ENCODE results near the gene ZNF580.

The ZNF580 gene

DNA sequence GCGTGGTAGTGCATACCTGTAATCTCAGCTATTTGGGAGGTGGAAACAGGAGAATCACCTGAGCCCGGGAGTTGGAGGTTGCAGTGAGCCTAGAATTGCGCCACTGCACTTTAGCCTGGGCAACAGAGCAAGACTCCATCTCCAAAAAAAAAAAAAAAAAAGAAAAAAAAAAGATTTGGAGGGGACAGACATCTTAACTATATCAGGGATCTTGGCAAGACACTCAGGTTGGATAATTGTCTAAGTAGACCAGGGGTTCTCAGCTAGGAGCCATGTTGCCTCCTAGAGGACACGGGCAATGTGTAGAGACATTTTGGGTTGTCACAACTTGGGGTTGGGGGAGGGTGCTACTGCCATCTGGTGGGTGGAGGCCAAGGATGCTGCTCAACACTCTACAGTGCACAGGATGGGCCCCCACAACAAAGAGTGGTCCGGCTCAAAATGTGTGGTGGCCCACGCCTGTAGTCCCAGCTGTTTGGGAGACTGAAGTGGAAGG lies 1.9 kb upstream of the ZNF580 start:
- DNase-seq: peak; percentile 77
- Histone ChIP-seq H3K36me3 (peaks cover 4% of the 10 kb centered on the region; the same call in 1 of the 2 replicates), H3K9me3 (ENCODE audit: severe bottlenecking) (no peaks in the 10 kb centered on the region), H3K27me3 (ENCODE audit: insufficient read depth, low read depth, severe bottlenecking) (no peaks in the 10 kb centered on the region), H3K27ac (peak overlapping the region; percentile 16; the same call in 1 of the 2 replicates), H3K4me3 (ENCODE audit: low read depth, low read length) (no peak overlapping the region)
- TF ChIP-seq, protein P1, sequence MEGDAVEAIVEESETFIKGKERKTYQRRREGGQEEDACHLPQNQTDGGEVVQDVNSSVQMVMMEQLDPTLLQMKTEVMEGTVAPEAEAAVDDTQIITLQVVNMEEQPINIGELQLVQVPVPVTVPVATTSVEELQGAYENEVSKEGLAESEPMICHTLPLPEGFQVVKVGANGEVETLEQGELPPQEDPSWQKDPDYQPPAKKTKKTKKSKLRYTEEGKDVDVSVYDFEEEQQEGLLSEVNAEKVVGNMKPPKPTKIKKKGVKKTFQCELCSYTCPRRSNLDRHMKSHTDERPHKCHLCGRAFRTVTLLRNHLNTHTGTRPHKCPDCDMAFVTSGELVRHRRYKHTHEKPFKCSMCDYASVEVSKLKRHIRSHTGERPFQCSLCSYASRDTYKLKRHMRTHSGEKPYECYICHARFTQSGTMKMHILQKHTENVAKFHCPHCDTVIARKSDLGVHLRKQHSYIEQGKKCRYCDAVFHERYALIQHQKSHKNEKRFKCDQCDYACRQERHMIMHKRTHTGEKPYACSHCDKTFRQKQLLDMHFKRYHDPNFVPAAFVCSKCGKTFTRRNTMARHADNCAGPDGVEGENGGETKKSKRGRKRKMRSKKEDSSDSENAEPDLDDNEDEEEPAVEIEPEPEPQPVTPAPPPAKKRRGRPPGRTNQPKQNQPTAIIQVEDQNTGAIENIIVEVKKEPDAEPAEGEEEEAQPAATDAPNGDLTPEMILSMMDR (IDR thresholded peaks at IDR 0.05; ENCODE audit: low read depth, low read length): peak; percentile 76

DNA sequence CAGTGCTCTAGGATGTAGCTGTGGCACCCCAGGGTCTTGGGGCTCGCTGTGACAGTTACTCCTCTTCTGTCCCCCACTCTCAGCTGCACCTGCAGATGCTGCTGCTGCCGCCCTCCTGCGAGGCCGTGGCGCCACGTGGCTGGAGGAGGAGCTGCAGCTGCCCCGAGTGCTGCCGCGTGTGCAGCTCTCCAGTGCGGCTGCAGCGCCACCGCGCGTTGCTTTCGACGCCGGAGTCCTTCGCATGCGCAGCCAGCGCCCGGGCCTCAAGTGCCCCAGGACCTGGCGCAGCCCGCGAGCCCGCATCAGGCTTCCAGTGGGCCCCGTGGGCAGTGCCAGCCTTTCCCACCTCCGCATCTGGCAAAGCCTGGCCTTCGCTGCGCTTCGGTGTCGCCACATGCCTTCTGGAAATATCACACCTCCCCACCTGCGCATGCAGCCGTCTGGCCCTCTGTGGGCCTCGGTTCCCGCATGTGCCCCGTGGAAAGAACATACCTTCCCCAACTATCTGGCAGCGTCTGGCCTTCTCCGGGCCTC lies 692 bp upstream of the ZNF580 start:
- Histone ChIP-seq H3K27ac (peak overlapping the region; percentile 92), H3K27me3 (ENCODE audit: insufficient read depth, low read depth, severe bottlenecking) (no peaks in the 10 kb centered on the region), H3K4me3 (ENCODE audit: low read depth, low read length) (peak overlapping the region; percentile 87), H3K36me3 (peaks cover 12% of the 10 kb centered on the region), H3K9me3 (ENCODE audit: severe bottlenecking) (no peaks in the 10 kb centered on the region)
- DNase-seq: no peak
- TF ChIP-seq, protein P1 (IDR thresholded peaks at IDR 0.05; ENCODE audit: low read depth, low read length): 0 out of 2 replicates have a peak, but pooled peaks have one; percentile 3

DNA sequence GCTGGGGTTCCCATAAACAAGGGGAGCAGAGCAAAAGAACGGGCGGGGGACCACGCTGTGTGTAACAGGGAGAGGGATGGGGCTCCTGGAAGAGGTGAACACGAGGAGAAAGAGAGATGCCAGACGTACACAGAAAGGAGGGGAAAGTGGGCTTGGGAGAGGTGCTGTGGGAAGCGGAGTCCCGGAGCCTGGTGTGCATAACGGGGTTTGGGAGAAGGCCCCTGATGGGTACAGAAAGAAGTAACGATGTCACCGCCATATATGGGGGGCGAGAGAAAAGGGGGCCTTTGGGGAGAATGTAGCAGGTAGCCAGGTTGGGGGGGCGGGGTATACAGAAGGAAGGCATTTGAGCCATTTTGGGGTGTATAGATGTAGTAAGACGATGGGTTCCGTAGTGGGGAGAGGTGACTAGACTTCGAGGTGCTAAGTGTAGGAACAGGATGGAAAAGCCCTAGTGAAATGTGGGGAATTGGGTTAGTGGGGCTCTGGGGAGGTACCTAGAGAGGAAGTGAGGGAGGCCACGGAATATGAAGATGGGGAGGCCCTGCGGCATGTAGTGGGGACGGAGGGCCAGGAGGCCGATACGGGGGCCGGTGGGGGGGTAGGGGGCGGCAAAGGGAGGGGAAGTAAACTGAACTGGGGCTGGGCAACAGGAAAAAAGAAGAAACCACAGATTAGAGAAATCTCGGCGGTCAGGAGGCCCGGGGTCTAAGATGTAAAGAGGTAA lies 787 bp downstream of the ZNF580 start:
- TF ChIP-seq, protein P1 (IDR thresholded peaks at IDR 0.05; ENCODE audit: low read depth, low read length): no peak
- H3K27ac ChIP-seq: peak overlapping the region; percentile 92
- peak overlapping the region; percentile 87 for H3K4me3 ChIP-seq (ENCODE audit: low read depth, low read length)
- H3K9me3 ChIP-seq (ENCODE audit: severe bottlenecking): no peaks in the 10 kb centered on the region
- DNase-seq: no peak
- peaks cover 19% of the 10 kb centered on the region for H3K36me3 ChIP-seq
- no peaks in the 10 kb centered on the region for H3K27me3 ChIP-seq (ENCODE audit: insufficient read depth, low read depth, severe bottlenecking)

DNA sequence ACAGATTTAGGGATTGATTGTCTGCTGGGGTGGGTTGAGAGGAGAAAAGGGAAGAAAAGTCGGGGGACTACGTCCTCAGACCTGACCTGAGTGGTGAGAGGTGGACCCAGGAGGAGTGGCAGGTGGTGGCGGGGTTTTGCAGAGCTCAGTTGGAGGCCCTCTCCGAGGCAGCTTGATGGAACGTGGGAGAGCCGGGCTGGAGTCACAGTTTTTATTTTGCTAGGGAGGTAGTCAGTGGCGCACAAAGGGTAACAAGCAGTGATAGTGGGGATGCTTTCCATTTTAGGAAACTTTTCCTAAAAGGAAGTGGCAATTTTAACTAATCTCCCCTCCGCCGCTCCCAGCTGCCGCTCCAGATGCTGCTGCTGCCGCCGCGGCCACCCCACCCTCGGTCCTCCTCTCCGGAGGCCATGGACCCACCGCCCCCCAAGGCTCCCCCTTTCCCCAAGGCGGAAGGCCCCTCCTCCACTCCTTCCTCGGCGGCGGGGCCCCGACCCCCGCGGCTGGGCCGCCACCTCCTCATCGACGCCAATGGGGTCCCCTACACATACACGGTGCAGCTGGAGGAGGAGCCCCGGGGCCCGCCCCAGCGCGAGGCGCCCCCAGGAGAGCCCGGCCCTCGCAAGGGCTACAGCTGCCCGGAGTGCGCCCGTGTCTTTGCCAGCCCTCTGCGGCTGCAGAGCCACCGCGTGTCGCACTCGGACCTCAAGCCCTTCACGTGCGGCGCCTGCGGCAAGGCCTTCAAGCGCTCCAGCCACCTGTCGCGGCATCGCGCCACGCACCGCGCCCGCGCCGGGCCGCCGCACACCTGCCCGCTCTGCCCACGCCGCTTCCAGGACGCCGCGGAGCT lies 1.6 kb downstream of the ZNF580 start:
- Histone ChIP-seq H3K27ac (no peak overlapping the region), H3K4me3 (ENCODE audit: low read depth, low read length) (peak overlapping the region; percentile 87), H3K9me3 (ENCODE audit: severe bottlenecking) (no peaks in the 10 kb centered on the region), H3K36me3 (peaks cover 21% of the 10 kb centered on the region), H3K27me3 (ENCODE audit: insufficient read depth, low read depth, severe bottlenecking) (no peaks in the 10 kb centered on the region)
- TF ChIP-seq, protein P1 (IDR thresholded peaks at IDR 0.05; ENCODE audit: low read depth, low read length): no peak
- no peak for DNase-seq

DNA sequence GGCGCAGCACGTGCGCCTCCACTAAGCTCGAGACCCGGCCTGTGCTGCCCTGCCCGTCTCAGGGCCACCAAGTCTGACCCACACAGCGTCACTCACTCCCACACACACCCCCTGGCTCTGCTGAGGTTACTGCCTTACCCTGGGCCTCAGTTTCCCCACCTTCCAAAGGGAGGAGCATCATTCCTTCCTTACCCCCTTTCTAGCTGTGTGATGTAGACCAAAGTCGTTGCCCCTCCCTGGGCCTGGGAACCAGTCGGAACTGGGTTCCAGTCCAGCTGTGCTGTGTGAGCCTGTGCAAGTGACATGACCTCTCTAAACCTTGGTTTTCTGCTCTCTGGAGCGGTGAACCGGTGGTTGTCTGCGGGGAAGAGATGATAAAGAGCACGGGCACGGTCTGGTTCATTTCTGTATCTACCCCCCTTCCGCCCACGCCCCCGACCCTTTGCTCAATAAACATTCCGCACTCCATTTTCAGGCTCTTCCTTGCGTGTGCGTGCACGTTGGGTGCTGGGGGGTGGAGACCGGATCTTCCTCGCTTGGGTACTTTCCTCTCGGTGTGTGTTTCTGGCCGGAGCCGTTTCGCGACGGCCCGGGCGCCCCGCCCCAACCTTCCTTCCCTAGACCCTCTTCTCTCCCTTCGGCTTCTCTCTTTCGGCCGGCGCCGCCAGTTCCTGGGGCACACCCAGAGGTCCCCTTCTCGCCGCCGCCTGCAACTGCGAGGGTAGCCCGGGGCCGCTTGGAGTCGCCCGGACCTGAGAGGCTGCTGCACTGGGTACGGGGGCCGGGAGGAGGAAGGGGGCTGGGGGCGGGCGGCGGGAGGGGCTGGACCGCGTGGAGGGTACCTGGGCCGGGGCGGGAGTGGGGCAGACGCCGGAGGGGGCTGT lies 2.4 kb downstream of the ZNF580 start, which contains the start of gene ZNF581:
Gene ZNF581 (plus strand): TSS at position 647 of the 884 bp plus-strand sequence. CDS start 923 bp downstream, outside the sequence.
- DNase-seq: peak; percentile 69
- H3K4me3 ChIP-seq (ENCODE audit: low read depth, low read length): peak within 1 kb of the TSS; percentile 86
- H3K27me3 ChIP-seq (ENCODE audit: insufficient read depth, low read depth, severe bottlenecking): no peaks in the 10 kb centered on the region
- no peaks in the 10 kb centered on the region for H3K9me3 ChIP-seq (ENCODE audit: severe bottlenecking)
- H3K27ac ChIP-seq: peak within 1 kb of the TSS; percentile 71
- TF ChIP-seq, protein P1 (IDR thresholded peaks at IDR 0.05; ENCODE audit: low read depth, low read length): no peak
- H3K36me3 ChIP-seq: peaks cover 21% of the 10 kb centered on the region

All from WERI-Rb-1 (cell line).